GM12873 (cell line): ENCODE results near the gene WFIKKN1.

Experiments used
- TF ChIP-seq, protein P1 (sequence below): IDR thresholded peaks from 2 replicates; pipeline ENCODE4 v1.5.1; 2012; ENCODE audit warnings: low read depth, mild to moderate bottlenecking, moderate library complexity, low read length, control low read depth; ENCODE audit not compliant: insufficient read depth; ENCODE audit errors: missing control alignments

Gene WFIKKN1

GRCh38 chr16:586645-587590 lies 43.9 kb upstream of the WFIKKN1 start:
- TF ChIP-seq, protein P1, sequence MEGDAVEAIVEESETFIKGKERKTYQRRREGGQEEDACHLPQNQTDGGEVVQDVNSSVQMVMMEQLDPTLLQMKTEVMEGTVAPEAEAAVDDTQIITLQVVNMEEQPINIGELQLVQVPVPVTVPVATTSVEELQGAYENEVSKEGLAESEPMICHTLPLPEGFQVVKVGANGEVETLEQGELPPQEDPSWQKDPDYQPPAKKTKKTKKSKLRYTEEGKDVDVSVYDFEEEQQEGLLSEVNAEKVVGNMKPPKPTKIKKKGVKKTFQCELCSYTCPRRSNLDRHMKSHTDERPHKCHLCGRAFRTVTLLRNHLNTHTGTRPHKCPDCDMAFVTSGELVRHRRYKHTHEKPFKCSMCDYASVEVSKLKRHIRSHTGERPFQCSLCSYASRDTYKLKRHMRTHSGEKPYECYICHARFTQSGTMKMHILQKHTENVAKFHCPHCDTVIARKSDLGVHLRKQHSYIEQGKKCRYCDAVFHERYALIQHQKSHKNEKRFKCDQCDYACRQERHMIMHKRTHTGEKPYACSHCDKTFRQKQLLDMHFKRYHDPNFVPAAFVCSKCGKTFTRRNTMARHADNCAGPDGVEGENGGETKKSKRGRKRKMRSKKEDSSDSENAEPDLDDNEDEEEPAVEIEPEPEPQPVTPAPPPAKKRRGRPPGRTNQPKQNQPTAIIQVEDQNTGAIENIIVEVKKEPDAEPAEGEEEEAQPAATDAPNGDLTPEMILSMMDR = no peak

DNA sequence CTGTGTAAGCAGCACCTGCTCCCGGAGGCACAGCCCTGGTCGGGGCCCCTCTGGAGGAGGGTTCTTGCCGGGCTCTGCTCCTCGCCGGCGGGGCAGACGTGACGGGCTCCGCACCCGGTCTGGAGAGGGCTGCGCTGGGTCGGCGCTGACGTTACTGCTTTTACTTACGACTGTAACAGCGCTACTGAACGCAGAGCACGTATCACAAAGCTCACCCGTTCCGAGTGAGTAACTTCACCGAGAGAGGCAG lies 42.2 kb upstream of the WFIKKN1 start:
- TF ChIP-seq, protein P1 = no peak

GRCh38 chr16:588889-589657 lies 41.7 kb upstream of the WFIKKN1 start:
- TF ChIP-seq, protein P1 = no peak

DNA sequence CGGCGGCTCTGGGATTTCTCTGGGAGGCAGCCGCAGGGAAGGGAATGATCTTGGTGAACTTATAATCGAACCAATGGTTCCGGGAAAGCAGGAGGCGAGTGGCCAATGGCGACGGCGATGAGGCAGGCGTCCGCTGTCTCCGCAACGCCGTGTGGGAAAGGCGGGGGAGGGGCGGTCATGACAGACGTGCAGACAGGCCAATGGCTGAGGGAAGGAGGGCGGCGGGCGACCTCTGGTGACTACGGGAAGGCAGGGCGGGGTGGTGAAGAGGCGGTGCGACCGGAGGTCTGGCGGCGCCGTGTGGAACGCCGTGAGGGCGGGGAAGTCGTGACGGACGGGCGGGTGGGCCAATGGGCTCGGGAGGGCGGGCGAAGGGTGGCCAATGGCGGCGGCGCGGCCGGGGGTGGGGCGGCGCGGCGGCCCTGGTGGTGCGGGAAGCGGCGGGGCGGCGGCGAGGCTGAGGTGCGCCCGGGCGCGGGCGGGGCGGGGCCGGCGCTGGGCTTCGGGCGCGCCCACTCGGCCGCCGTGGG lies 41.1 kb upstream of the WFIKKN1 start, which contains the start of gene RAB40C:
Gene RAB40C, plus strand, starts transcription at position 409 of the 530 bp plus-strand sequence. CDS start 226 bp downstream, outside the sequence.
- TF ChIP-seq, protein P1 = peak; percentile 3

DNA sequence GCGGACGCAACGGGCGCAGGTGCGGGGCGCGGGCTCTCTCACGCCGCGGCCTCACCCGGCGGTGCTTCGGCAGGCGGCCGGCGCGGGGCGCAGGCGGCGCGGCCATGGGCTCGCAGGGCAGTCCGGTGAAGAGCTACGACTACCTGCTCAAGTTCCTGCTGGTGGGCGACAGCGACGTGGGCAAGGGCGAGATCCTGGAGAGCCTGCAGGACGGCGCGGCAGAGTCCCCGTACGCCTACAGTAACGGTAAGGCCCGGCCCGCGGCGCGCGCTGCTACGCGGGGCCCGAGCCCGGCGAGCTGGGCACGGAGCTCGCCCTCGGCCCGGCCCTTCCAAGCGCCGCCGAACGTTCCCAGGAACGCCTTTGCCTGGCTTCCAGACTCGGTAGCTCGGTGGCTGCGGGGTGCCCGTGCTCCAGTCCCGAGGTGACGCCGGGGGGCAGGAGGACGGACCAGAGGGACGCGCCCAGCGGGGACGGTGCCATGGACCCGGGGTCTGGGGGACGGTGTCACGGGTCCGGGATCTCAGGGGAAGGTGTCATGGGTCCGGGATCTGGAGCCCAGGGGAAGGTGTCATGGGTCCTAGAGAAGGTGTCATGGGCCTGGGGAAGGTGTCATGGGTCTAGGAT lies 40.5 kb upstream of the WFIKKN1 start:
- TF ChIP-seq, protein P1 = no peak

GRCh38 chr16:590815-591200 lies 40.0 kb upstream of the WFIKKN1 start:
- TF ChIP-seq, protein P1 = no peak
